BJ (cell line): ENCODE data around the gene PSME1. TPM values are rescaled to one million over a fixed set of nuclear protein-coding genes. Genes with fewer than 3 reads are reported as not detected.

Experiments
- CTCF ChIA-PET: fragments of 350-600 bp; formaldehyde crosslinking; extraction: SDS; loops from one replicate; lab custom pipeline; 2021; ENCODE audit warnings: antibody characterized with exemption, inconsistent platforms; lab: Yijun Ruan, JAX
- POLR2A ChIA-PET: fragments of 300-600 bp; sonication (Branson Sonifier 250); formaldehyde crosslinking; extraction: SDS; loops from one replicate; lab custom pipeline; 2021; ENCODE audit warnings: antibody characterized with exemption; lab: Charles Lee
- DNase-seq: peaks from one replicate; pipeline ENCODE4 v3.0.0-alpha.2; 2011; ENCODE audit warnings: low read depth
- H3K27me3 ChIP-seq: 2 replicates; pipeline ENCODE4 v1.6.0; 2011; ENCODE audit warnings: low read length; ENCODE audit not compliant: control insufficient read depth, insufficient read depth
- H3K36me3 ChIP-seq: 2 replicates; pipeline ENCODE4 v1.5.1; 2011; ENCODE audit warnings: low read length; ENCODE audit not compliant: control insufficient read depth, insufficient read depth
- H3K4me3 ChIP-seq: 2 replicates; pipeline ENCODE4 v1.5.1; 2011; ENCODE audit warnings: low read depth, mild to moderate bottlenecking, control low read depth, low read length
- CTCF ChIP-seq: IDR thresholded peaks from 2 replicates; pipeline ENCODE4 v1.5.1; 2011; ENCODE audit warnings: low read depth, mild to moderate bottlenecking, control low read depth, inconsistent platforms, low read length, moderate library complexity; ENCODE audit not compliant: insufficient read depth
- polyA plus RNA-seq: library from polyadenylated mRNA; depleted of rRNA; stranded (reverse); fragments of >200 nt; gene quantifications from 2 replicates; pipeline ENCODE4 v1.2.3, GENCODE V29; 2011

PSME1 gene
- polyA plus RNA-seq, 1 experiment: 106 TPM

DNA sequence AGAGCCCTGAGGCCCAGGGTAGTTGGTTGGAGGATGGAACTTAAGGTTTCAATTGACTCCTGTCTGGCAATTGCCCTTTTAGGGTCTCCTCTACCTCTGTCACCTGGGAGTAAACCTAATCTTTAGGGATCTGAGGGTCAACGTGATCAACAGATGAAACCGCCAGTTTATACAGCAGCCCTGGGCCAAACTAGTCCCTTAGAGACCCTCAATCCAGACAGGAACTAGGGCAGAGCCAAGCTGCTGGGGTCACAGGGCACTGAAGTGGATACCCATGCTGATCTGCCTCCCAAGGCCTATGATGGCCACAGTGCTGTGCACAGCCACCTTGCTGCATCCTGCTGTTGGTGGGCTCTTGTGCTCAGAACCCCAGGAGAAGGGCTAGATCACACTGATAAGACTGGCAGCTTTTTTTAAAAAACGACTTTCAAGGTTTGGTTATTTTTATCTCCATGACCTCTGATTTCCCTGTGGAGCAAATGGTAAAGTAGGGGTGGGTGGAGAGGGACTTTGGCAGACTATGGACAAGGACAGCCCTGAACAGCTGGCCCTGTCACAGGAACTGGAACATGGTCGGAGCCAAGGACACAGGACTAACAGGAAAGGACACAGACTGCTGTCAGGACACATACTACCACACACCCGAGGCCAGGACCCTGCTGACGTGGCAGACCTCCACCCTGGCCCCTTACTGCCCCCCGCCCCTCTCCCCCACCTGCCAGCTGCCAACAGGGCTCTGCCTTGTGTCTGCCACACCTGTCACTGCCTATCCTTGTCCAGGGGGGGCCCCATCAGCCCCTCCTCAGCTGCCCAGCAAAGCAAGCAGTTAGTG is 5.1 kb upstream of the PSME1 start:
- POLR2A ChIA-PET: no interaction called here
- TF ChIP-seq CTCF: no peak
- no peak for DNase-seq
- H3K27me3 ChIP-seq: no peaks in the 10 kb centered on the region
- no peak overlapping the region for H3K4me3 ChIP-seq
- CTCF ChIA-PET: no interaction called here
- no peaks in the 10 kb centered on the region for H3K36me3 ChIP-seq

DNA sequence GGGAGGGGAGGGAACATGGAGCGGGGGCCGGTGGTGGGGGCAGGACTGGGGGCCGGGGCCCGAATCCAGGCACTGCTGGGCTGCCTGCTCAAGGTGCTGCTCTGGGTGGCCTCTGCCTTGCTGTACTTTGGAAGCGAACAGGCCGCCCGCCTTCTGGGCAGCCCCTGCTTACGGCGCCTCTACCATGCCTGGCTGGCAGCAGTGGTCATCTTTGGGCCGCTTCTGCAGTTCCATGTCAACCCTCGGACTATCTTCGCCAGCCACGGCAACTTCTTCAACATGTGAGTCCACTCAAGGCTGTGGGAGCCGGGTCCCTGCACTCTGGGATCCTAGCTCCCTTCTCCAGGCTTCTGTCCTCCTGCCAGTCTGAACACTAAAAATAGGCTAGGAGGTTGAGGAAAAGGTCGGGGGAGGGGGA is 4.4 kb upstream of the PSME1 start:
- Histone ChIP-seq H3K27me3 (no peaks in the 10 kb centered on the region), H3K4me3 (no peak overlapping the region), H3K36me3 (no peaks in the 10 kb centered on the region)
- ChIA-PET POLR2A (no interaction called here), CTCF (no interaction called here)
- no peak for TF ChIP-seq CTCF
- DNase-seq: no peak

DNA sequence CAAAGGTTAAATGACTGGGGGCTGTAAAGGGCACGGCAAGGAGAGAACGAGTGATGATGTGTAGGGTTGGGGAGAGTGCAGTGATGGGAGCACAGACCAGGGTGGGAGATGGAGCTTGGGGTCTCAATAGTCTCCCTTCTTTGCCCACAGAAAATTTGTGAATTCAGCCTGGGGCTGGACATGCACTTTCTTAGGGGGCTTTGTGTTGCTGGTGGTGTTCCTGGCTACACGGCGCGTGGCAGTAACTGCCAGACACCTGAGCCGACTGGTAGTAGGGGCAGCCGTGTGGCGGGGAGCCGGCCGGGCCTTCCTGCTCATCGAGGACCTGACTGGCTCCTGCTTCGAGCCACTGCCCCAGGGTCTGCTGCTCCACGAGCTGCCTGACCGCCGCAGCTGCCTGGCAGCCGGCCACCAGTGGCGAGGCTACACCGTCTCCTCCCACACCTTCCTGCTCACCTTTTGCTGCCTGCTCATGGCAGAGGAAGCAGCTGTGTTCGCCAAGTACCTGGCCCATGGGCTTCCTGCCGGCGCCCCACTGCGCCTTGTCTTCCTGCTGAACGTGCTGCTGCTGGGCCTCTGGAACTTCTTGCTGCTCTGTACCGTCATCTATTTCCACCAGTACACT is 3.8 kb upstream of the PSME1 start:
- DNase-seq: no peak
- no peaks in the 10 kb centered on the region for H3K36me3 ChIP-seq
- TF ChIP-seq CTCF: no peak
- POLR2A ChIA-PET: no interaction called here
- no peak overlapping the region for H3K4me3 ChIP-seq
- CTCF ChIA-PET: interaction anchor here (0.5 to 1.3 kb wide), 3 partner anchors 14 to 147 kb away, joined by 3 to 4 read pairs (median 3); no protein-coding TSS in a partner anchor
- no peaks in the 10 kb centered on the region for H3K27me3 ChIP-seq

DNA sequence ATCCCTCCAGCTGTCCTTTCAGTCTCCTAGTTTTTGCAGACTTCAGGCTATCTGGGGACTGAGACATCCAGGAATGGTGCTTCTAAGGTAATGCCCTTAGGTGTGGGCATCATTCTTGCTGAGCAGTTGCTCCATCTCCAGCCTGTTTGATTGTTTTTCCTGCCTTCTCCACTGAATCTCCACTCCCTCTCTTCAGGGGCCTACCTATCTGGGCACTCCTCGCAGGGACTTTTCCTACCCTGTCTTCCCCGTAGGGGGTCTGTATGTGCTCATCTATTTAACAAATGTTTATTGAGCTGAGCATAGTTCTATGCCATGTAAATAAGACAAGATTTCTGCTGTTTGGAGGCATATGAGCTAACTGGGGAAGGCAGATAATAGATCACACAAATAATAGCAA is 3.0 kb upstream of the PSME1 start:
- H3K4me3 ChIP-seq: no peak overlapping the region
- no peak for TF ChIP-seq CTCF
- no peak for DNase-seq
- ChIA-PET CTCF (interaction anchor here (0.6 to 1.3 kb wide), 3 partner anchors 14 to 53 kb away, joined by 3 to 4 read pairs (median 3); no protein-coding TSS in a partner anchor), POLR2A (no interaction called here)
- peaks cover 5% of the 10 kb centered on the region for H3K36me3 ChIP-seq
- no peaks in the 10 kb centered on the region for H3K27me3 ChIP-seq

DNA sequence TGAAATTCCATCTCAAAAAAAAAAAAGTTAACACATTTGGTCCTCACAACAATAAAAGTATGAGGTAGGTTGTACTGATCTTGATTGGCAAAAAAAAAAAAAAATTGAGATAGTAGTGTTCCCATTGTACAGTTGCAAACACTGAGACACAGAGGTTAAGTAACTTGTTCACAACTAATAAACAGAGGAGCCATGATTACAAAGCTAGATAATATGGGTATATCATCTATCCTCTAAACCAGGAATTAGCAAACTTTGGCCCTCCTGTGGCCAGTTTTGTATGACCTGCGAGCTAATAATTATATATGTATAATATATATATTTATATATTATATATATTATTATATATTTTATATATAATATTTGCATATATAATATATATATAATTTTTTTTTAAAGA is 2.3 kb upstream of the PSME1 start:
- CTCF ChIA-PET: interaction anchor here (1.0 to 1.7 kb wide), 3 partner anchors 15 to 76 kb away, joined by 3 to 4 read pairs (median 4); no protein-coding TSS in a partner anchor

More for the DNA sequence above, 2.3 kb upstream of the PSME1 start:
- Histone ChIP-seq H3K27me3 (no peaks in the 10 kb centered on the region), H3K36me3 (peaks cover 13% of the 10 kb centered on the region), H3K4me3 (no peak overlapping the region)
- POLR2A ChIA-PET: no interaction called here
- no peak for TF ChIP-seq CTCF
- no peak for DNase-seq
